ENCODE measurements around the gene COL24A1.

- TF ChIP-seq EZH2 (IDR thresholded peaks at IDR 0.05; ENCODE audit: insufficient read depth, poor library complexity, severe bottlenecking) (no peak), EZH2phosphoT487 (IDR thresholded peaks at IDR 0.05; ENCODE audit: insufficient read depth, low read depth) (no peak)
Observed at GRCh38 chr1:85975912-85976371, 180.6 kb downstream of the COL24A1 start.
